ENCODE results near the gene ARHGEF7. TPM values are rescaled to one million over a fixed set of nuclear protein-coding genes. Genes with fewer than 3 reads are reported as not detected.

The ARHGEF7 gene
- polyA plus RNA-seq, 1 donor, result 86.2 TPM

GRCh38 chr13:111280681-111281585 lies 165.8 kb downstream of the ARHGEF7 start:
- DNase-seq, result no peak

- DNase-seq, result peak; percentile 40
Observed at GRCh38 chr13:111281751-111282311, 166.7 kb downstream of the ARHGEF7 start.

- no peak for DNase-seq
Observed at GRCh38 chr13:111282425-111282824, 167.3 kb downstream of the ARHGEF7 start.

- DNase-seq, result no peak
Observed at GRCh38 chr13:111282997-111283396, 167.9 kb downstream of the ARHGEF7 start.

GRCh38 chr13:111283457-111283856 lies 168.3 kb downstream of the ARHGEF7 start:
- no peak for DNase-seq

GRCh38 chr13:111283991-111284390 lies 168.9 kb downstream of the ARHGEF7 start:
- no peak for DNase-seq

- DNase-seq, result no peak
Observed at GRCh38 chr13:111284565-111284964, 169.5 kb downstream of the ARHGEF7 start.

- no peak for DNase-seq
Observed at GRCh38 chr13:111286162-111286561, 171.1 kb downstream of the ARHGEF7 start.

GRCh38 chr13:111286749-111287148 lies 171.6 kb downstream of the ARHGEF7 start:
- DNase-seq, result no peak

GRCh38 chr13:111287201-111287600 lies 172.1 kb downstream of the ARHGEF7 start:
- DNase-seq, result no peak

GRCh38 chr13:111288276-111288675 lies 173.2 kb downstream of the ARHGEF7 start:
- no peak for DNase-seq

- DNase-seq, result no peak
Observed at GRCh38 chr13:111289251-111289650, 174.1 kb downstream of the ARHGEF7 start.

- DNase-seq, result no peak
Observed at GRCh38 chr13:111291908-111292307, 176.8 kb downstream of the ARHGEF7 start.

- no peak for DNase-seq
Observed at GRCh38 chr13:111292710-111293485, 177.8 kb downstream of the ARHGEF7 start.

GRCh38 chr13:111295886-111296285 lies 180.8 kb downstream of the ARHGEF7 start:
- no peak for DNase-seq

- no peak for DNase-seq
Observed at GRCh38 chr13:111296417-111296816, 181.3 kb downstream of the ARHGEF7 start.

- DNase-seq, result no peak
Observed at GRCh38 chr13:111298214-111298975, 183.3 kb downstream of the ARHGEF7 start.

GRCh38 chr13:111302045-111302726 lies 187.1 kb downstream of the ARHGEF7 start:
- no peak for DNase-seq

- DNase-seq, result no peak
Observed at GRCh38 chr13:111303559-111303958, 188.4 kb downstream of the ARHGEF7 start.

GRCh38 chr13:111304041-111304544 lies 189.0 kb downstream of the ARHGEF7 start:
- no peak for DNase-seq

- no peak for DNase-seq
Observed at GRCh38 chr13:111304603-111305289, 189.6 kb downstream of the ARHGEF7 start.
